CD4-positive, alpha-beta T cell treated with Interleukin-4 for 1 hour (primary cell): ENCODE data around the gene UBXN10.
"Not testable (repeated sequence)": the region's sequence is repeated elsewhere in the genome, so short reads cannot be mapped to it uniquely, and the experiment has no call there.

ENCODE experiments used
- DNase-seq, 2 donors: peaks; one replicate each; pipeline ENCODE4 v3.0.0-alpha.2; 2020 to 2022

The UBXN10 gene

DNA sequence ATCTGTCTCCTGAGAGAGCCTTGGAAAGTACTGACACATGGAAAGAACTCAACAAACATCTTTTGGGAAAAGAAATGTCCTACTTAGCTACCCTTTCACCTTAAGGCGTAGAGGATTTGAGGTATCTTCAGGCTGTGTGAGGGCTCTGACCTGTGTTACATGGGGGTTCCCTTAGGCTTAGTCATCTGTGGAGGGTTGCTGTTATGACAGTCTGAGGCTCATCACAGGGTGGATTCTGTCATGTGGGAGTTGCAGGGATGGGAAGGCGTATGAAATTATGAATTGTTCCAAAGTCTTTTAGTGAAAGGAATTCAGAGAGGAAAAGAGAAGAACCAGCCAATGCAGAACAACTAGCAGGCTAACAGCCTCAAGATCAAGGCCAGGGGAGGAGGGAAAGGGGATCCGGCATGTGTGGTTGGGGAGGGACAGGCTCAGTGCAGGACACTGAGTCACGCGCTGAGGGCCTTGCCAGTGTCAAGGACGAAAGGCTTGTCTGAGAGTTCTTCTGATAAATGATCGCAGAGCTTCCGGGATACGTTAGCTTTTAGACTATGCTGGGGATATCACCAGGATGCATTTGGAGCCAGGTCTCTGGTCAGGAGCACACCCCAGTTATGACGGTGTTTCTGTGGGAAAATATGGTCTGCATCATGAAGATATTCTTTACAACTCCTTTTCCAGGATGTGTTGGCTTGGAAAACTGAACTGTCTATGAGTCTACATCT, 25.0 kb downstream of the UBXN10 start:
- DNase-seq = no peak

DNA sequence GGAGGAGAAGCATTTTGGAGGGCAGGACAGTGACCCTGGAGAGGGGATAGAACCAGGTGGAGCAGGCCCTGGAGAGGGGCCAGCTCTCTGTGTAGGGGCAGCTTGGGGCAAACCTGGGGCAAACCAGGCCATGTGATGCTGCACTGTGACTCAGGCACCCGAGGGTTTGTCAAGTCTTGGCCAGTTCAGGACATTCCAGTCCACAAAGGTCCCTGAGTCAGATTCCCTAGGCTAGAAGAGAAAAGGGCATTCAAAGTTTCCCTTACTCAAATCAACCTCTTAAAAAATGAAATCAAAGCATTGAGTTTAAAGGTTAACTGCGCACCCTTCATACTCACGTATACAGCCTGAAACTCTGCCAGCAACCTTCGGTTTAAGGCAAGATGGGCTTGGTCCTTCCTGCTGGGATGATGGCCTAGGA, 25.6 kb downstream of the UBXN10 start:
- no peak for DNase-seq

GRCh38 chr1:20212085-20212684, 26.3 kb downstream of the UBXN10 start:
- no peak for DNase-seq

DNA sequence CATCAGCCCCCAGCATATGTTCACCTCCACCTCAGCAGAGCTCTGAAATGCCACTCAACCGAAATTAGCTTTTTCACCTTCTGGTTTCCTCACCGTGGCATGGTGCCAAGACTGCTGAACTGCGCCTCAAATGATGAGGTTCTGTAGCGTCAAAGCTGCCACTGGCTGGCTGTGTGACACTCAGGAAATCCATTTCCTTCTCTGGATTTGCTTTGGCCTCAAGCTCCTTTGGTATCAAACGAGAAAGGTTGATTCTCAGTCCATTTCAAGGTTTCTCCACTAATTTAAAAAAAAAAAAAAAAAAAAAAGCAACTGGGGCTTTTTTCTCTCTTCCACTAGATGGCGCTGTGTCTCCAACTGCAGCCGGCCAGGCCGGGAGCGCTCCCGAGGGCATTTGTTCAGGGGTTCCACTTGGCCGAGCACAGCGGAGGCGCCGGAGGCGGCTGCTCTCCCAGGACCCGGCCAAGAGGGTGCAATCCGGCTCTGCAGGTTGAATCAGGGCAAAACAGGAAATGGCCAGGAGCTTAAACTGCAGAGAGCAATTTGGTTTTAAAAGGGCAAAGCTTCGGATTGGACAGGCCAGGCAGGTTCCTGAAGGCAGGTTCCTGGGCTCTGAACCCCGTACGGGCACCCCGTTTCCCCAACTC, 26.9 kb downstream of the UBXN10 start:
- peak; percentile 50 to 57 for DNase-seq

DNA sequence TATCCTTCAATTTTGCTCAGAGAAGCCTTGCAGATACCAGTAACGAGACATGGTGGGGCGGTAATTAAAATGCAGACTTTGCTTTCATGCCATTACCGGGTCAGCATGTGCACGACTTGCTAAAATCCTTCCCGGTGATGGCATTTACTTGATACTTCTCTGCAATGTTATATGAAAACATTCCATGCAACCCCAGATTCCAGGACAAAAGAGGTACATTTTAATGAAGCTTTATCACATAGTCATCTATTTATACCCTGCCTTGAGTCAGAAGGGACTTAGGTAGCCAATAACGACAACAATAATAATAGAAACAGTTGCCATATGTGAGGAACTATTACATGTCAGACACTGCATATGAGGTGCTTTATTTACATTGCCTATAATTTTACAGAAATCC, 29.8 kb downstream of the UBXN10 start:
- no peak for DNase-seq

DNA sequence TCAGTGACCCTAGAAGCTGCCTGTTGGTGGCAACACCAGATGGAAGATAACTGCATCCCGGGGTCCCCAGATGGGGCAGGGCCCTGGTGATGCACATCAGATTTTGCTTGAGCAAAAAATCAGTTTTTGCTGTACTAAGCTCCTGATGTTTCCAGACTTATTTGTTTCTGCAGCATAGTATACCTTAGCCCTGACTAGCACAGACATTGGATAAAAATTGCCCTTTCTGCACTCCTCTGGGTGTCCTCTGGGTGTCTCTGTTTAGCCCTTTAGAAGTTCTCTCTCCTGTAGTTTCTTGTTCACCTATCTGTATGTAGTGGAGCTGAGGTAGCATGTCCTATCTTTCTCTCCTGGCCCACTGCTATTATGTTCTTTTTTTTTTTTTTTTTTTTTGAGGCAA, 30.7 kb downstream of the UBXN10 start:
- DNase-seq = peak in 1 of 2 donors; percentile 18

- not testable (repeated sequence) for DNase-seq
Measured at GRCh38 chr1:20219053-20219452, 33.2 kb downstream of the UBXN10 start.

DNA sequence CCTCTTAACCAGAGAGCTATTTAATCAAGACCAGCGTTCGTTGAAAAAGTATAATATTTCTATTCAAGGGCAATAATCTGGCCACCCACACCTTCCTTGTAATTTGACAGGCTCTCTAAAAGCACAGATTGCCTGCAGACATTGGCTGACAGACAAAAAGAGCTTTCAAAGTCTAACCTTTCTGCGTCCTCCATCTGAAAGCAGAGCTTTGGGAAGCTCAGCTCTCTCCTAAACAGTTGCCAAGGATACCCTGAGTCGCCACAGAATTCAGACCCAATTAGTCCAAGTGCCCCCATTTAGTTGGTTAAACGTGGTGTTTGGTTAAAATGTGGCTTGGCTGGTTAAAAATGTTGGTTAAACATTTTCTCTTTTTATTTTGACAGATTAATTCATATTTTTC, 34.1 kb downstream of the UBXN10 start:
- DNase-seq = no peak

DNA sequence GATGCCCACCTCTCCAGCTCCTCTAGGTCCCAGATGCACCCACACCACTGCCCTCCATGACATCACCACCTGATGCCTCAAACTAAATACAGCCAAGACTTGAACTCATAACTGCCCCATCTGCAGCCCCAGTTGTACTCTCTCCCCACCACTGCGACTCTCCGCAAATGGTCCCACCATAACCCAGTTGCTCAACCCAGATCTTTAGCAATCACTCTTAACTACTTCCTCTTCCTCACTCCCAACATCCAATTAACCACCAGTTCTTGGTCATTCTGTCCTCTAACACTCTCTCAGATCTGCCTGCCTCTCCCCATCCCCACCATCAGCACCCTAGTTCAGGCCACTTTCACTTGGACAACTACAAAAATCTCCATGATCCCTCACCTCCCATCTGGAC, 37.2 kb downstream of the UBXN10 start:
- no peak for DNase-seq

DNA sequence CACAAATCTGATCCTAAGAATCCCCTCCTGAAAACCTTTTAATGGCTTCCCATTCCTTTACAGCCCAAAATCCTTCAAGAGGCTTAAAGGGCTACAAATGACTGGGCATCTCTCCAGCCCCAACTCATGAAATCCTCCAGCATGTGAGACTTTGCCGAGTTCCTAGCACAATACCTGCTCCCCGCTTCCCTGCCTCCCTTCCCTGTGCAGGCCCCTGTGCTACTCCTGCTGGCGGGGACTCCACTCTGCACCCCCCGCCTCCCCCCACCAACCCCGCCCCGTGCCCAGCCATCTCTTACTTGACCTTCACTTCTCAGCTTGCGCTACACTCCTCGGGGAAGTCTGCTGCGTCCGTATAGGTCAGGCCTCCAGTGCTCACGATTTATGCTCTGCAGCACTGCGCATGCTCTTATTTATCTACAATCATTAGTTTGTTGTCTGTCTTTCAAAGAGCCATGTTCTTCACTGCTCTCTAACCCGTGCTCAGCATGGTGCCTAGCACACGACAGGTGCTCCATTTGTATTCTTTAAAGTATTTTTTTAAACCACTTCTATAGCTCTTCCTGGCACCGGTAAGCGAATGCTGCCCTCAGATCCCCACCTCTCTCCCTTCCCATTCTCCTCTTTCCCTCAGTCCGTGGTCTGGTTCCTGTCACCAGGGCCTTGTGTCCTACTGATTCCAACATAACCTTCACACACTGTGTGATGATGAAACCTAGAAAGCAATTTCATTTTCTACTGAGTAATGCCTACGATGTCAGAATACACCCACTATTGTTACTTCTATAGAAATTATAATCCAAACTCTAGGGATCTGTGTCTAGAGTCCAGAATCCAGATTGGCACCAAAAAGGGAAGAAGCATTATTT, 37.9 kb downstream of the UBXN10 start:
- no peak for DNase-seq

- DNase-seq = no peak
Measured at GRCh38 chr1:20224546-20224945, 38.6 kb downstream of the UBXN10 start.

DNA sequence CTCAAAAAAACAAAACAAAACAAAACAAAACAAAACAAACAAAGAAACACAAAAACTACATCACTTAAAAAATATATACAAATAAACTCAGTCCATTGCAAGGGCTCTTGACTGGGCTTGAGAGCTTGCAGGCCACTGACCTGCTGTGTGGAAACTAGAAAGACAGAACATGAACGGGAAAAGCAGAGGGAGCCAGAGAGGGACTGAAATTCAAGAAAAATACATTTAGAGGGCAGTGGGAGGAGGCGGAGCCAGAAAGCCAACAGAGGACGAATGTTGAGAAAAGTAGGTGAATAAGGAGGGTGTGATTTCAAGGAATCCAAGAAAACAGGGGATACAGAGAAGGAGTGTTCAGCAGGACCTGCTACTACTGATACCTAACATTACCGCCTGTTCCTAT, 41.8 kb downstream of the UBXN10 start:
- no peak for DNase-seq

GRCh38 chr1:20228314-20228825, 42.5 kb downstream of the UBXN10 start:
- no peak for DNase-seq

DNA sequence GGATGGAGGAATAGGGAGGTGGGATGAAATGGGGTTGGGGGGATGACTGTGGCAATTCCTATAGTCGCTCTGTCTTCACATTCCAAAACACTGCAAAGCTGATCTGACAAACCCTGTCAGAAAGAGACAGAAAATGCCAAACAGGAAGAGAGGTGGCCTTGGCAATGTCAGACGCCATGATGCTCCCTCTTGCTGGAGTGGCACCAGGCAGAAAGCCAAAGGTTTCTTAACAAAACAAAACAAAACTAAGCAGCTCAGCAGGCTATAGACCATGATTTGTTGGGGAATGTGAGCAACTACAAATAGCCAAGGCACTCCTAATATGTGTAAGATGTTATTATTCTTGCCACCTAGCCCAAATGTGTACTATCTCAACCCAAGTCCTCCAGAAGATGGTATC, 43.3 kb downstream of the UBXN10 start:
- no peak for DNase-seq

DNA sequence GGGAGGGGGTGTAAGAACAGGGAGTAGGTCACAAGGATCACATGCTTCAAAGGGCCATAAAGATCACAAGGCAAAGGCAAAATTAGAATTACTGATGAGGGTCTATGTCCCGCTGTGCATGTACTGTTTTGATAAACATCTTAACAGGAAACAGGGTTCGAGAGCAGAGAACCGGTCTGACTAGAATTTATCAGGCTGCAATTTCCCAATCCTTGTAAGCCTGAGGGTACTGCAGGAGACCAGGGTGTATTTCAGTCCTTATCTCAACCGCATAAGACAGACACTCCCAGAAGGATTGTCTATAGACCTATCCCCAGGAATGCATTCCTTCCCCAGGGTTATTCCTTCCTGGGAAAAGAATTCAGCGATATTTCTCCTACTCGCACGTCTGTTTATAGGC, 46.7 kb downstream of the UBXN10 start:
- DNase-seq = not testable (repeated sequence)

DNA sequence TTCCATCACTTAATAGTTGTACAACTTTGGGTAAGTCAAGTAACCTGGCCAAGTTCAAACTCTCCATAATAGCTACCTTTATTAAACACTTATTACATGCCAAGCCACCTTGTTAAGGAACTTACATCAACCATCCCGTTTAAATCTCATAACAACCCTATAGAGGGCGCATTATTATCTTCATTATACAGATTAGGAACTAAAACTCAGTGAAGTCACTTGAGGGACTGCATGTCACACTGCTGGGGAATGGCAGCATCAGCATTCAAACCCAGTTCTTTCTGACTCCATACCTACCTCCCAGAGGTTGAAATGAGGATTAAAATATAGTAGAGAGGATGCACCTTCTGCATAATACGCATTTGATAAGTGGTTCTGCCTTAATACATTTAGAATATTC, 47.5 kb downstream of the UBXN10 start:
- peak in 1 of 2 donors; percentile 33 for DNase-seq

- no peak for DNase-seq
Measured at GRCh38 chr1:20233866-20234265, 48.0 kb downstream of the UBXN10 start.

DNA sequence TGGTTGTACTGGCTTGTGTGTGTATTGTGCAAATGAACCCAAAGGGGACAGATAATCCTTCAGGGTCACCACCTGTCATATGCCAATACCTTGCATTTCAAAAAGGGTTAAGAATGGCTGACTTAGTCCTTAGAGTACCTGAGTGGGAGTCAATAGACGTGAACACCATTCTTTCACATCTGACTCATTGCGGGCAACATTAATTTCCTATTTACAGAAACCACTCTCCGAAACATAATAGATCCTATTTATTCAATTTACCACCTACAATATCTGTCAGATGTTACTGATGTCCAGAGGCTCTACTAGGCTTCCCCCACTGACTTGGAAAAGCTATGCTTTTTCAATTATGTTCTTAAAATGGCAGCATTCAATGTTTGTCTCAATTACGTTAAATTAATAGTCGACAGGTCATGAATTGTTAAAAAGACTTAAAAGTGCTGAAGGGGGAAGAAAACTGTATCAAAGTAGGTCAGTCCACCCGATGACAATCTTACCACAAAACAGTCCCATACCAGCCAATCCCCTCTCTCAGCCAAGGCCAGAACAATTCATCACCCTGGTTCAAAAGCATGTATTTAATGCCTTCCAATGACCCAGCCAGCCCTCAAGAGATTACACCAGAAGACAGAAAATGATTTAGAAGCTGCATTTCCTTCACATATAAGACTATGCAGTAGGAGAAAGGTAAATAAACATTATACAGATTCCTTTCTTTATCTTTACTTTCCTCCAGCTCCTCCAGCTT, 49.1 kb downstream of the UBXN10 start:
- DNase-seq = no peak

DNA sequence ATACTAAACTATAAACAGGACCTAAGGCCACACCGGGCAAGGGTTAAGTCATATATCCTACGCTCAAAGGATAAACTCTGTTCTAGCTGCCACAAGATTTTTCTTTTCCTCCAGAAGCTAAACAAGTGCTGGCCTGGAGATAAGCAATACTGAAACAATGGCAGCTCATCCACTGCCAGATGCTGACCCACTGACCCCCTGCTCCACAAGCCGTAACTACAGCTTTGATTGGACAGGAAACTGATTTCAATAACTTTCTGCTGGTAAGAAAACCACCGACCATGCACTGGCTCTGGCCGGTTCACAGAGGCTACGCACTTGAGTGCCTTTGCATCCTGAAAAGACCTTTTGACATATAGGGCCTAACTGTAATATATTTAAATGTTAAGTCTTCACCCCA, 51.8 kb downstream of the UBXN10 start:
- DNase-seq = no peak

GRCh38 chr1:20240012-20240411, 54.1 kb downstream of the UBXN10 start:
- DNase-seq = no peak

DNA sequence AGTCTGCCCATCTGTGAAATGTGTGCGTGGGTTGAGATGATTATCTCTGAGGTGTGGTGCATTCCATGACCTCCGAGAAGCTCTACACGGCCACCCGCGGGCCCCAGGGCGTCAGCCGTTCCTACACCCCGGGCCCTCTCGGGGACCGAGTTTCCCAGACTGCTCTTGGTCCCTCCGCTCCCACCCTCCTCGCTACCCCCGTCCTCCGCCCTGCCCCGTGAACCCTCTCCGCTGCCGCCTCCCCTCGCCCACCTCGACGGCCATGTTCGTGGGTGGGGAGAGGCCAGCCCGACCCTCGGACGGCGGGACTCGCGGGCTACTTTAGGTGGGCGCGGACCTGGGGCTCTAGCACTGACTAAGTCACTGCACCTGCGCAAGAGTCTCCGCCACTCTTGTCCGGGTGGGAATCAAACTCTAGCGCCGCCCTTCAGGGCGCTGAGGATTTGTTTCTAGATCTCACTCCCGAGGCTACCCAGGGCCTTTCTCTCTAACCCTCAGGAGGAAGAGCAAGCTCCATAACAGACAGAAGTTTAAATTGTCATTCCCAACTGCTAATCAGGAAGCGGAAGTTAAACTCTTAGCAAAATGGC, 57.1 kb downstream of the UBXN10 start:
- DNase-seq = no peak
